H7 (cell line): ENCODE data around the gene PTRH1. TPM values are rescaled to one million over a fixed set of nuclear protein-coding genes. Genes with fewer than 3 reads are reported as not detected.
"Not testable (repeated sequence)": the region's sequence is repeated elsewhere in the genome, so short reads cannot be mapped to it uniquely, and the experiment has no call there.

Experiments used
- DNase-seq: peaks from one replicate; pipeline ENCODE4 v3.0.0; 2012
- H3K27me3 ChIP-seq: 2 replicates; pipeline ENCODE4 v1.6.0; 2011; ENCODE audit warnings: mild to moderate bottlenecking, low read length; ENCODE audit not compliant: control insufficient read depth, insufficient read depth
- H3K36me3 ChIP-seq: replicated peaks from 2 replicates; pipeline ENCODE4 v1.5.1; 2011; ENCODE audit warnings: low read length; ENCODE audit not compliant: control insufficient read depth, insufficient read depth
- H3K4me3 ChIP-seq: 2 replicates; pipeline ENCODE4 v1.5.1; 2011; ENCODE audit warnings: low read depth, mild to moderate bottlenecking, control low read depth, low read length, moderate library complexity; ENCODE audit not compliant: insufficient read depth
- total RNA-seq: library from RNA; depleted of rRNA; stranded (reverse); fragments of >200 nt; shearing (Covaris generic); gene quantifications from 2 replicates; pipeline ENCODE4 v1.2.3, GENCODE V29; 2014; rRNA removed

Gene PTRH1
- total RNA-seq, result 14.3 and 21.2 TPM in 2 replicates

- H3K36me3 ChIP-seq, result no peaks in the 10 kb centered on the region
- H3K27me3 ChIP-seq, result peaks cover 8% of the 10 kb centered on the region; the same call in 1 of the 2 replicates
- DNase-seq, result peak; percentile 99
- H3K4me3 ChIP-seq, result peak within 1 kb of the TSS; percentile 75
Observed at GRCh38 chr9:127715470-127716337, at the start of gene PTRH1, which contains the start of gene TTC16. PTRH1 (minus strand) TSS chr9:127715663; CDS start chr9:127715639, 24 bp downstream. TTC16 (plus strand) TSS chr9:127716079; CDS start chr9:127716146, 67 bp downstream.

GRCh38 chr9:127763918-127764384 lies 48.5 kb upstream of the PTRH1 start:
- Histone ChIP-seq H3K27me3 (no peaks in the 10 kb centered on the region), H3K4me3 (no peak overlapping the region), H3K36me3 (no peaks in the 10 kb centered on the region)
- DNase-seq, result peak; percentile 82

DNA sequence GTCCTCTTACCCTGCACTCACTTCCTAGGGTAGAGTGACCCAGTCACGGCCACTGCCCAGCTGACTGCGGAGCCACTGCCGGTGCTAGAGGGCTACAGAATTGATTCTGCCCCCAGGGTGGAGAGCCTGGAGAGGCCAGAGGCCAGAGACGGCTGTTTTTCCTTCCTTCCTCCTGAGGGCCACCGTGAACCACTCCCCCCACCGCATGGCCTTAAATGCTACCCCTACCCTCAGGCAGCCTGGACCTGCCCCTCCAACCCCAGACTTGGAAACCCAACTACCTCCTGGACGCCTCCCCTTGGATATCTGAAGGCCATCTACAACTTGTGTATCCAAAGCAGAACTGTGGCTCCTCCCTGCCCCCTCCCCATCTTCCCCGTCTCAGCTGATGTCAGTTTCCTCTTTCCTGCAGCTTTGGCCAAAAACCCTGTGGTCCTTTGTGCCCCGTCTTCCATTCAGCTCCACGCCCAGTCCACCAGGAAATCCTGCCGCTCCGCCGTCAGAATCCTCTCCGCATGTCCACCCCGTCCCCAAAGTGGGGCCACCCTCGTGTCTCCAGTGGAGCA lies 46.7 kb upstream of the PTRH1 start:
- no peaks in the 10 kb centered on the region for H3K27me3 ChIP-seq
- H3K36me3 ChIP-seq, result no peaks in the 10 kb centered on the region
- no peak overlapping the region for H3K4me3 ChIP-seq
- DNase-seq, result peak; percentile 68

DNA sequence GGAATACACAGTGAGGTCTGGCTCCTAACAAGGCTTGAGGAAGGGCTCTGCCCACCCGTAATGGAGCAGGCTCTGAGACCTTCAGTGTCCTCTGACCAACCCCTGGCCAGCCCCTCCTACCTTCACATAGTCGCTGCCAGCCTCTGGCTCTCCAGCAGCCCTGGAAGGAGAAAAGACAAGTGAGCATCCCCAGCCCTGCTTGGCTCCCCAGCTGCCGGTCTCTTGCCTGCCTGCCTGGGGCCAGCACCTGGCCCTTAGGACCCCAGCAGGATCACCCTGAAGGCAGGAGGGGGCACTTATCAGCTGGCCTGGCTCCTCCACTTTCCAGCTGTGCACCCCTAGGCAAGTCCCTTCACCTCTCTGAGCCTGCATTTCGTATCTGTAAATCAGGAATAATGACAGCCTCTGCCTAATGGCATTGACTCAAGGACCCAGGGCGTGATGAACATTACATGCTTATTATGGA lies 46.1 kb upstream of the PTRH1 start:
- H3K27me3 ChIP-seq, result no peaks in the 10 kb centered on the region; the same call in 1 of the 2 replicates
- DNase-seq, result peak; percentile 63
- no peak overlapping the region for H3K4me3 ChIP-seq
- no peaks in the 10 kb centered on the region for H3K36me3 ChIP-seq

- H3K4me3 ChIP-seq, result no peak overlapping the region
- H3K27me3 ChIP-seq, result peaks cover 3% of the 10 kb centered on the region
- no peaks in the 10 kb centered on the region for H3K36me3 ChIP-seq
- no peak for DNase-seq
Observed at GRCh38 chr9:127761061-127761460, 45.6 kb upstream of the PTRH1 start.

DNA sequence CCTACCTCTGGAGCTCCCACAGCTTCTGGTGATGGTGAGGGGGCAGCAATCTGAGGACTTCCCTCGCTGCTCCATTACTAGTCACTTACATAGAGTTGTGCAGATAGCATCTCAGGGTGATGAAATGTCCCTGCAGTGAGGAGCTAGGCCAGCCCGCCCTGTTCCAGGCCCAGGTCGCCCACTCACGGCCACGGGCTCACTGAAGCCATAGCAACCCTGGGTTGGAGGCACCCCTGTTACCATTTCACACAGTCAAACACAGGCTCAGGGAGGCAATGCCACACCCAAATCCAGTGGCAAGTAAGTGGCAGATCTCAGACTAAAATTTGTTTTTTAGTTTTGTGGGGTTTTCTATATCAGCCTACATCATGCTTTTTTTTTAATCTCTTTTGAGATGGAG lies 43.4 kb upstream of the PTRH1 start:
- Histone ChIP-seq H3K4me3 (no peak overlapping the region), H3K27me3 (peaks cover 20% of the 10 kb centered on the region), H3K36me3 (no peaks in the 10 kb centered on the region)
- no peak for DNase-seq

GRCh38 chr9:127756776-127757175 lies 41.3 kb upstream of the PTRH1 start:
- peaks cover 36% of the 10 kb centered on the region for H3K27me3 ChIP-seq
- DNase-seq, H3K36me3 ChIP-seq, H3K4me3 ChIP-seq: not testable (repeated sequence)

GRCh38 chr9:127756233-127756632 lies 40.8 kb upstream of the PTRH1 start:
- Histone ChIP-seq H3K27me3 (peaks cover 38% of the 10 kb centered on the region), H3K36me3 (no peaks in the 10 kb centered on the region), H3K4me3 (no peak overlapping the region)
- DNase-seq, result no peak

DNA sequence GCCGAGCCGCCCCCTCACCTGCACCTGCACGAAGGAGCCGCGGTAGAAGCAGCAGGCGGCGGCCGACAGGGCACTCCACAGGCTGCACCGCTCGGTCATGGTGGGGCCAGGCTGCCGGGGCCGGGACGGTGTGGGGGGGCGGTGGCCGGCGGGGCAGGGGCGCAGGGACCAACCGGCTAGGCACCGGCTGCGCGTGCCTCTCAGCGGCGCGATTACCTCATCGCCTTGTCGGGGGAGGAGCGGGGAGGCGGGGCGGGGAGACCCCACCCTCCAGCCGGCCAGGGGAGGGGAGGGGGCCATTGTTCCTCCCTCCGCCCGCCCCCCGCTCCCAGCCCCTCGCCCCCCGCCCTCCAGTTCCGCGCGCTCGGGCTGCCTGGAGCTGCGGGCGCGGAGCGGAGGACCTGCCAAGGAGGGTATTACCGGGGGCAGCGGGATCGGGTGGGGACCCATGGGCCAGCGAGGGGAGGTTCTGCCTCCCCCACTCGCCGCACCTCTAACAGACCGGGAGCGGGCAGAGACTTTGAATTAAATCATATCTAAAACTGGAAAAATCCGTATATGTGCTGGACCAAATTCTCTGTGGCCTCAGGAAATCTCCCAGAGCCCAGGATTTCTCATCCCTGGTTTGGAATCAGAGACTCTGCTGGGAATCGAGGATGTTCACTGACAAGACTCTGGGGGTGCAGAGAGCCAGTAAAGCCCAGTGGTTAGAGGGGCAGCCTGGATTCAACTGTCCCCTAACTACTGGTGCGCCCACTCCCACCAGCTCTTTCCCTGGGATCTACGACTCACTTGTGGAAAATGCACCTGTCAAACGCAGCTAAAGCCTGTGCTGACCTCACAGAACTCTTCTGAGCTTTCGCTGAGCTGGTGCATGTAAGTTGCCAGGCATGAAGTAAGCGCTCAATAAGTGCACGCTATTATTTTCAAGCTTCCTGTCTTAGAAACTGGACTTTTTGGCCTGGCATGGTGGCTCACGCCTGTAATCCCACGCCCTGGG lies 39.9 kb upstream of the PTRH1 start:
- peak; percentile 99 for DNase-seq
- Histone ChIP-seq H3K4me3 (peak overlapping the region; percentile 58), H3K27me3 (peaks cover 38% of the 10 kb centered on the region), H3K36me3 (no peaks in the 10 kb centered on the region)

DNA sequence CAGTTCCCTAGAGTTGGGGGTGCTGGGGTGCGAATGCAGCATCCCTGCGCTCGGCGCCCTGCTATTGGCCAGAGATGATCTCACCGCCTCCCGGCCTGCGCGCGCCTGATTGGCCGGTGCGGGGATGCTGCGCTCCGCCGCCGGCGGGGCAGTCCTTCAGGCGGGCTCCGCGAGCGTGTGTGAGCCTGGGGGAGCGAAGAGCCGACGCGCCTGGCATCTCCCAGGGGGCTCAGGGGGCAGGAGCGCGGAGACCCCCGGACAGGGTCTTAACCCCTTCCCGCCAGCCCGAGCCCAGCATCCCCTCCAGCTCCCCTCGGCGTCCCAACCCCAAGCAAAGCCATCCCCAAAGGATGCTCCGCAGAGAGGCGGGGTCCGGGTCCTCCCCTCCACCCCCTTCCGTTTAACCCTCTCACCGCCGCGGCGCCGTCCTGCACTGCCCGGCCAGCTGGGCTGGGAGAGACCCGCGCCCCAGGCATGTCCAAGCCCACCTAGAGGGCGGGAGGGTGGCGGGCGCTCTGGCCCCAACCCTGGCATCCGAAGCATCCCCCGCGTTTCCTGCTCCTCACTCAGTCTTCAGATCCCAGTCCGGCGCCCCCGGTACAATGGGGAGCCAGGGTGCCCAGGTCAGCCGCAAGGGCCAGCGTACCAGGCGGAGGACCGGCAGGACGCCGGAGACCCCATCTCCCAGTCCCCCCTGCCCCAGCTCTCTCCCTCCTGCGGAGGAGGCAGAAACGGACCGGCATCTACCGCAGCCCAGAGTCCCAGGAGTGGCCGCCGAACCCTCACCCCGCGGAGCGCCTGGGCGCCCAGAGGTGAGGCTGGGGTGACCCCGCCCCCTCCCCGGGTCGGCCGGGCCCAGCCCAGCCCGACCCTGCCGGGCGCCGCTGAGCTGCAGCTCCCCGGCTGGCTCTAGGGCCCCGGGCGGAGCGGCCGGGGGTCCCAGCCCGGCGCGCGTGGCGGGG lies 38.9 kb upstream of the PTRH1 start:
- Histone ChIP-seq H3K36me3 (peaks cover under 1% of the 10 kb centered on the region), H3K4me3 (peak overlapping the region; percentile 58), H3K27me3 (peaks cover 38% of the 10 kb centered on the region)
- peak; percentile 98 for DNase-seq

GRCh38 chr9:127753622-127754021 lies 38.2 kb upstream of the PTRH1 start:
- Histone ChIP-seq H3K4me3 (no peak overlapping the region; the same call in 1 of the 2 replicates), H3K27me3 (peaks cover 40% of the 10 kb centered on the region), H3K36me3 (peaks cover 5% of the 10 kb centered on the region)
- DNase-seq, result no peak

- H3K27me3 ChIP-seq, result peaks cover 40% of the 10 kb centered on the region
- H3K4me3 ChIP-seq, result no peak overlapping the region
- DNase-seq, result peak; percentile 20
- H3K36me3 ChIP-seq, result peaks cover 5% of the 10 kb centered on the region
Observed at GRCh38 chr9:127753148-127753547, 37.7 kb upstream of the PTRH1 start.
